ENCODE measurements around the gene FMO4.

GRCh38 chr1:171290621-171291020 is 23.4 kb upstream of the FMO4 start:
- TF ChIP-seq CTCF (conservative IDR thresholded peaks at IDR 0.05; ENCODE audit: low read depth, low read length) = no peak
- TF ChIP-seq EZH2 (IDR thresholded peaks at IDR 0.05; ENCODE audit: low read length, unreplicated experiment) = no peak
- TF ChIP-seq EZH2phosphoT487 (IDR thresholded peaks at IDR 0.05; ENCODE audit: borderline replicate concordance, low read length) = no peak
